GM19023 (cell line): Measurements from ENCODE around the gene PLA2R1.

Experiments used
- ATAC-seq: cut with Tn5 transposase; IDR thresholded peaks from one replicate; pipeline ENCODE4 v1.9.1; 2021; ENCODE audit warnings: mild to moderate bottlenecking, moderate library complexity; ENCODE audit not compliant: unreplicated experiment

The PLA2R1 gene

DNA sequence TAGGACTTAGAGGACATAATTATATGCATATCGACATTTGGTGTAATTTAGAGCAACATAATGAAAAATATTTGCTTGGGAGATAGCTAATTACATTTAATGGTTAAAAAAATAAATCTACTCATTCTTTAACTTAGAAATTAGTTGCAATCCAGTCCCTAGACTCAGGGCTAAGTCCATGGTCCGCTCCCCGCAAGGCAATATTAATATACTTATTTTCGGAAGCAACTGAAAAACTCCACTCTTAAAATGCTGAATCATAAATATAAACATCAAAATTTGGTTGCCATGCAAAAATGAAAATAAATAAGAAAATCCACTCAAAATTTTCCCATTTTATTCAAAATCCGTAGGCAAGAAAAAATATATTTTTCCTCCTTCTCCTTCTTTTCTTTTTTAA lies 164.7 kb downstream of the PLA2R1 start:
- ATAC-seq = no peak

DNA sequence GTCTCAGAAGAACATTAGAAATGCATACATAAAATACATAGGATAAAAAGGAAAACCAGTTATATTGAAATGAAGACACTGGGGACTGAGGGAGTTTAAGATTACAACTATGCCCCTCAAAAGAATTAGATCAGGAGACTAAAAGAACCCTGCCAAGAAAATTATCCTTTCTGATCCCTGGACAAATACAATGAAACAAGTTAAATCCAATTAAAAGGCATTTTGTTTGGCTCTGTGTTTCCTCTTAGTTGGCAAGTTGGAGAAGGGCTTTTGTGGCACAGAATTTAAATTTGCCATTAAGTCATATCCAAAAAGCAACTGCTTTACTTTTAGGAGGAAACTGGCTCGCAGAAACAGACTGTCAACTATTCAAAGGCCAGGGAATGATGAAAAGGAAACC lies 165.3 kb downstream of the PLA2R1 start:
- no peak for ATAC-seq

GRCh38 chr2:159895258-159896065 lies 167.0 kb downstream of the PLA2R1 start:
- peak; percentile 61 for ATAC-seq

DNA sequence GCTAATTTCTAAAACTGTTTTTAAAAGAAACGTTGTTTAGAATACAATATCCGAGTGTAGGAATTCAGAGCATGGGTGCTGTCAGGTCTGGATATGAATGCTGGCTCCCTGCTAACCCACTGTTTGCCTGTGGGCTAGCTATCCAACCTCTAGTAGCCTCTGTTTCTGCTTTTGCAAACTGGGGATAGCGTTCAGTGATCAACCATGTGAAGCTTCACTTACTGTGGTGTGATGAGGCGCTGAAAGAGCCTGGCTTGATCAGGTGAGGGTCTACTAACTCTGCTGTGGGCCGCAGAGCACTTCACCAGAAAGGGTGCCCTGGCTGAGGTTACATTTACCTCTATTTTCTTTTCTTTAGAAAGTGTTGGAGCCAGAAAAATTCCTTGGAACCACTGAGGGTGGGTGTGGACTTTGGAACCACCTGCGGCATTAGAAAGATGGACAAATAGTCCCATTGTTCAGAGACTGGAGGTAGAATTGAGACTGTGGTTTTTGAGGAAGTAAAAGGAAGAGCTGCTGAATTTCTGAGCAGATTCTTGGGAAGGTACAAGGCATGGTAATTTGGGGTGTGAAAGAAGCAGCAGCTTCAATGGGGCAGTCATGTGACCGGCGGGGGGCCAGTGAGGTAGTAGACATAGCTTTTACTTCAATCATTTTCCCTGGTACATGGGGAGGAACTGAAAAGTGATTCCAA lies 168.1 kb downstream of the PLA2R1 start:
- no peak for ATAC-seq

DNA sequence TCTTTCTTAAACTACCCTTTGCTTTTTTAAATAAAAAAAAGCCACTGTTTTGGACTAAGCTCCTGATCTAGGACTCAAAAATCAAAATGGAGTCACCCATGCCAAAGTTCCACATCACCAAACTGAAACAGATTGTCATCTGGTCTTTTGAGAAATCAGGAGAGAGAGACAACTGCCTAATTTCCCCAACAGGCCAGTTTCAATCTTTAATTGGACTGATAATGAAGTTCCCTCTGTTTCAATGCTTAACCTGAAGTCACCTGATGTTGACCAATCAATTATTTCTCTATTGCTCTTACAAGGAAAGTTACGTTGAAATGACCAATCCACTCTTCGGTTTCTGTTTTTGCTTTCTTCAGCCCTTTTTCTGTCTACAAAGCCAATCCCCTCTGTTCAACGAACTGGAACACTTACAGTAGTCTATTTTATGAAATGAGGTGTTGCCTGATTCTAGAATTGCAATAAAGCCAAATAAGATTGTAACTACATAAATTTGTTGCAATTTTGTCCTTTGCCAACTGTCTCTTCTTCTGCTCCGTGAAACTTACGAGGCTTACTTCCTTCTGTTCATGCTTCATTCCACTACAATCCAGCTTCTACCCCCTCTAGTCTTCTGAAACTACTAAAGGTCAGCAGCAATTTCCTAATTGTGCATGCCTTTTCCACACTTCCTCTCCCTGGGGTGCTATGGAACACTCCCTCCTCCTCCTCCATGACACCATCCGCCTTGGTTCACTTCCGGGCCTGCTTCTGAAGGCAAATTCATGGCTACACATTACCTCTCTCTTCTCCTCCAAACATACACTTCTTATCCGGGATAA lies 169.2 kb downstream of the PLA2R1 start:
- ATAC-seq = no peak

DNA sequence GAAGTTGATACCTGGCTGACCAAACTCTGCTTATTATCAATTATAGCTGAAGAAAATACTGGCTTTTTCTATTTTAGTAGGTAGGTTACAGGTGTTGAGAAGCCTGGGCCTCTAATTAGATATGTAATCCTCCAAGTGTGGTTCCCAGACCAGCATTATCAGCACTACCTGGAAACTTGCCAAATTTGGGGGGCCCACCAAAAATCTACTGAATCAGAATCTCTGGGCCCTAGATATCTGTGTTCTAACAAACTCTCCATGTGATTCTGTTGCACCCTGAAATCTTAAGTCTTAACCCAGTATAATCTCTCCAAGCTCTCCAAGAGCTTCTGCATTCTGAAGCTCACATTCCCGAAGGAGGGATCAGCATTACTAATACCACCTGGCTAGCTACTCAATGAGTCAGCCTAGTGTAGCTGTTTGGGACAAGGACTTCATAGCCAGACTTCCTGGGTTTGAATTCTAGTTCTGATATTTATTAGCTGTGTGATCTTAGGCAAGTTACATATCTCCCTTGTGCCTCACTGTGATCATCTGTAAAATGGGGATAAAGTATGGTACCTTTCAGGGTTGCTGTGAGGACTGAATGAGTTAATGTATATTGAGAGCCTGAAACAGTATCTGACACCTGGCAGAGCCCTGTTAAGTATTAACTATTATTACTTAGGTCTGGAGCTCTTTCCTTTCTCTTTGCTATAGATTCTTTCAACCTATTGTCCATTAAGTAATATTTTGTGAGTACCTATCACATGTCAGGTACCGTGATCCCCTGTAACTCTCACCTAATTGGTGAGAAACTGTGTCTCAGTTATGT lies 170.3 kb downstream of the PLA2R1 start:
- no peak for ATAC-seq

DNA sequence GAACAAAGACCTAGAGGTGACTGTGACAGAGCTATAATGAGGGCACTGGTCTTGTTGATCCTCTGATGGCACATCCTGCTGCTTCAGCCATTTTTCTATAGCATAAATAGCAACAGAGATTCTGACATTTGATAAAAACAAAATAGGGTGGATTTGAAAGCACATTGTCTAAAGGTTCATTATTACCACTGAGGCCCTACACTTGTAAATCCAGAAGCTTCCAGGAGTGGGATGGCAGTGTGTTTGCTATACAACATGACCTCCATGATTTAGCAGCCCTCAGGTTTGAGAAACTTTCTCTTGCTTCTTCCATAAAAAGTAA lies 171.2 kb downstream of the PLA2R1 start:
- ATAC-seq = no peak

DNA sequence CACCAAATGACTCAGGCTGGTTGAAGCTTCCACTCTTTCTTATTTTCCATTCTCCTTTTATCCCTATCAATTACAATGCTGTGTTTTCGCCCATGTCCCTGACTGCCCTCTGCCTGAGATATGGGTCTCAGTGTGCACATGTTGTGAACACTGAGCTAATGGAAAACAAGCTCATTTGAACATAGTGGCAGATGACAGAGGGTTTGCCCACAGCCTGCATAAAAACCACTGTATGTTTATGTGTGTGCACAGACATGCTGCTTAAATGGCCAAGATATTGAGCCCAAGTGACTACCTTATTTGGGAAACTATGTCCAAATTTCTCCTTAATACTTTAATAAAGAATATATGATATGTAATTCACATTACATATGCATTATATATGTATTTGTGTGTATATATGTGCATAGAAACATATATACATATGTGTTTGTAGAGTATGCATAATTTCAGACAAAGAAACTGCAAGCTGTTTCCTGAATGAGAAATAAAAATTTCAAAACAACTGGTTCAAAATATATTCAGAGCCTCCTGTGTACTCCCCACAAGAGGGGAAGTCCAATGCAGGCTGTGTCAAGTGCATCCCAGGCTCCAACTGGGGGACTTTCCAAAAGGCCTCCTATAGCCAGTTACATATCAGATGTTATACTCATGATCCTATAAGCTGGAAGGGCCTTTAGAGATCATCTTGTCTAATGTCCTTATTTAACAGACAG lies 171.7 kb downstream of the PLA2R1 start:
- ATAC-seq = peak; percentile 41

- no peak for ATAC-seq
Observed at GRCh38 chr2:159882130-159882745, 180.2 kb downstream of the PLA2R1 start.
